HG03135 (cell line): ENCODE data around the gene UNC5B.

ENCODE experiments used
- ATAC-seq: cut with Tn5 transposase; IDR thresholded peaks from one replicate; pipeline ENCODE4 v1.9.1; 2021; ENCODE audit warnings: mild to moderate bottlenecking, moderate library complexity; ENCODE audit not compliant: unreplicated experiment

Gene UNC5B

GRCh38 chr10:71237843-71238623, 25.7 kb downstream of the UNC5B start:
- no peak for ATAC-seq

GRCh38 chr10:71238626-71239025, 26.3 kb downstream of the UNC5B start:
- ATAC-seq, result no peak

- ATAC-seq, result no peak
Observed at GRCh38 chr10:71239131-71239915, 27.0 kb downstream of the UNC5B start.

DNA sequence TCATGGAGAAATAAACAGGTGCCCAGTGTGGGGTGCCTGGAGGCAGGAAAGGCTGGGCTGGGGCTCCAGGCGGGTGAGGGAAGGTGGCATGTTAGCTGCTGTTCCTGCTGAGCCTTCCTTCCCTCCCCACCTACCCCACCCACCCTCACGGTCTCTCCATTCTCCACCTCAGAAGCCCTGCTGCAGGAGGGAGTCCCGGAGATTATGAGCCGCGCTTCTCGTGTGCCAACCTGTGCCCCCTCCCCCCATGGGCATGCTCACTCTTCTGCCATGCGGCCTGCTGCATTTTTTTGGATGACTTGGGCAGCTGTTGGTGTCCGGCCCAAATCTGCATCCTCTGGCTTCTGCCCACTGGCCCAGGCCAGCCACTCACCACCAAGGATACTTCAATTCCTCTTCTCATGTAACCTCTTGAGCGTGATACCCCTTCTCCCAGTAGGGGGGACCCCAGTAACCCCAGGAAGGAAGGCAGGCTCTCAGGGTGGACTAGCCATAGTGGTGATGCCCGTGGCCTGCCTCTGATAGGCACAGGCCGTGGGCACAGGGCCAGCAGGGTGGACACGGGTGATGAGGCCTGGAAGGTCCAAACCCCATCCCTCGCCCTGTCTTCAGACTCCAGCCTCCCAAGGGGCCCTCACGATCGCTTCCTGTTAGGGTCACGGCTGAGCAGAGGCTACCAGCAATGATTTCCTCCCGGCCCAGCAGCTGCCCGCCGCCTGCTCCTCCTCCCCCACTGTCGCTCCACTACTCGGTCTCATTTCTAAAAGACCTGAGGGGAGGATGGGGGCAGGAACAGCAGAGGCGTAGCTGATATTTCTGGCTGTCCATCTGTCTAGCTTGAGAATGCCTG, 27.8 kb downstream of the UNC5B start:
- ATAC-seq, result no peak

DNA sequence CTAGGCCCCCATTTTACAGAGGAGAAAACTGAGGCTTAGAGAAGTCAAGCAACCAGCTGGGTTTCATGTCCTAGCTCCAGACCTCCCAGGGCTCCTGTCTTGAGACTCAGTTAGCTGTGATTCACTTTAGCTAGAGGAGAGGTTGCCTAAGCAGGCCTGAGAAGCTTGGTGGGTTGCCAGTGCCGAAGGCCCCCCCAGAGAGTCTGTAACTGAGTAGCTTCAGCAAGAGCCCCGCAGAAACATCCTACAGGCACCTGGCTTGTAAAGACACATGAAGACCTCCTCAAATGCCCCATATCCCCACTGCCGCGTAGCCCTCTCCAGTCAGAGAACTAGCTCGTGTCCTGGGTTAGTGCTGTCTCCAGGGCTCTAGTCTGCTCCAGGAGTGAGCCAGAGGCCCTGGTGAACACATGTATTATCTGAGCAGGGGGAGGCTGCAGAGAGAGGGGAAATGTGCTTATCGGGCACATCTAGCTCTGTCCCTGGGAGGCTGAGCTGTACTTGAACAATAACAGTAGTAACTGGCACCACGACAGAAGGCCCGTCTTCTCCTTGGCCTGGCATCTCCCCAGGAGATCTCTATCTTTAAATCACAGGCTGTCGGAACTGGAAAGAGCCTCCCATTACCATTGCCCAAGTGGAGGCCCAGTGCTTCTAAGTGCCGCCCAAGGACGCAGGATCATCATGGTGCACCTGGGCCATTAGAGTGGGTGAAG, 28.9 kb downstream of the UNC5B start:
- ATAC-seq, result no peak

DNA sequence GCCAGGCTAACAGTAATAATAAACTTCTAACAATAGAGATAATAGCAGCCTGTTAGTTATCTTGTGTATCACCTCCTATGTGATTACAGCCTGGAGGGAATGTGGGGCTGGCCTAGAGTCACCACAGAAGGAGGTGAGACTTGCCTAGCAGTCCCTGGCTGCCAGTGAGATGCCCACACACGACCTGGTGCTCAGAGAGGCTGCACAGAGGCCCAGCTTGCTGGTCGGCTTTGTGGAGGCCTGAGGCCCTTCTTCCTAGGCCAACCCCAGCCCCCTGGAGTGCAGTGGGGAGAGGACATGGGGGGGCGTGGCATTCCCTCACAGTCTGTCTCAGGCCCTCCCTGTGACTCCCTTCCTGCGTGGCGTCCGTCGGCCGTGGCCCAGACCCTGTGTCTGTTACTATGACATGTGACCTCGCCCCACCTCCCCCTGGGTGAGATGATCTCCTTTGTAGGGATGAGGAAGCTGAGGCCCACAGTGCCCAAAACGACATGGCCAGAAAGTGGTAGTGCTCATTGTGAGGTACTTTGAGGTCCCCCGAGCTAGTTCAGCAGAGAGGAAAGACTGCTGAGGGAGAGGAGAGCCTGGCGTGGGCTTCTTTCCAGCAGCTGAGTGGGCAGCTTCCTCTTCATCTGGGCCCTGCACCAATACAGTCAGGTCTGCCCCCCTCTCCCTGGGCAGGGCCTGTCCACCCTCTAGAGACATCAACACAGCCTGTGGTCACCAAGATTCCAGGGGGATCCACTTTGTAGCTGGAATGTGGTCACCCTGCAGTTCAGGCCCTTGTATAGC, 29.7 kb downstream of the UNC5B start:
- ATAC-seq, result no peak

DNA sequence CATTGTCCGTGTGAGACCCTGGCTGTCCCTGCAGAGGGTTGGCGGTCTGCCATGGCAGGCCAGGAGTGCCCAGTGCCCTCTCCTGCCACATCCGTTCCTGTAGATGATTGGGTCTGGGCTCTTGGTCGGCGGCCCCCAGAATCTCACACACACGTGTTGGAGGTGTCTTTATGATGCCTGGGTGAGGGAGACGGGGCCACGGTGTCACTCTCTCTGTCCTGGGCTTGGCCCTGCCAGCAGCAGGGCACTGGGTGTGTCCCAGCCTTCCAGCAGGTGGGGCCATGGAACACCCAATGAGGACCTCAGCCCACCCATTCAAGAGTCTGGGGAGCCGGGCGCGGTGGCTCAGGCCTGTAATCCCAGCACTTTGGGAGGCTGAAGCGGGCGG, 30.2 kb downstream of the UNC5B start:
- ATAC-seq, result no peak

GRCh38 chr10:71243756-71244395, 31.5 kb downstream of the UNC5B start:
- no peak for ATAC-seq

DNA sequence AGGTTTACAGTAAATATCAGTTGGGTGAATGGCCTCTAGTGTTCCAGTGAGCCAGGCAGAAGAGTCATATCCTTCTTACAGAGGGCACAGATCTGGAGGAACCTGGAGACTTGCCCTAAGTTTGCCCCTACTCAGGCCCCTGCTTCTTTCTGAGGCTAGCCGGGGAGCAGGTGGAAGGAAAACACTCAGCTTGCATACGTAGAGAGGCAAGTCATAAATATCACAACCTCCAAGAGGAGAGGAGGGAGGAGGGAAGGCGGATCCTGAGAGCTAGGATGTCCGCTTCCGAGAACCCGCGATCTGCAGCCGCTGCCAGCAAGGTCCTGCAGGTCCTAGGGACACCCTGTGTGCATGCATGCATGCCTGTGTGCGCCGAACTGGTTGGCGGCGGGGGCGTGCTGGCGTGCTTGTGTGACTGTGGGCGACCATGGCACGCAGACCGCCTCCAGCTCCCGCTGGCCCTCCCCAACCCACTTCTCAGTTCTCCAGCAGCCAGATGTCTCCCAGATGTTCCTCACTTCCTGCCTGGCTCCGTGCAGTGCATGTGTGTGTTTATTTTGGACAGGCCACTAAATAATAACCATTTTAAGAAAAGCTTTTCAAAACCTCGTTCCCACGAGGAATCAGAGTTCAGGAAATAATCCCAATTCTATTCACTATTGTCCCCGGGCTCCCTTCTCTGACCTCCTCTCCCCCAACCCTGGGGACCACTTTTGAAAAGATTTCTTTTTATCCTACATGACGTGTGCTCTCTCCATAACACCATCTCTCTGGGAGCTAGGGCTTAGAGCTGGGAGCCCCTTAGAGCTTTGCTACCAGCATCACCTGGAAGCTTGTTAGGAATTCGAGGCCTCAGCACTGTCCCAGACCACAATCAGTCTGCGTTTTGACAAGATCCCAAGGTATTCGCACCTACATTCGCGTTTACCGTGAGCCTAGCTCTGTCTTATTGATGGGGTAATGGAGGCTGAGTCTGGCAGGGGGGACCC, 32.4 kb downstream of the UNC5B start:
- no peak for ATAC-seq

- ATAC-seq, result no peak
Observed at GRCh38 chr10:71245420-71246325, 33.3 kb downstream of the UNC5B start.

DNA sequence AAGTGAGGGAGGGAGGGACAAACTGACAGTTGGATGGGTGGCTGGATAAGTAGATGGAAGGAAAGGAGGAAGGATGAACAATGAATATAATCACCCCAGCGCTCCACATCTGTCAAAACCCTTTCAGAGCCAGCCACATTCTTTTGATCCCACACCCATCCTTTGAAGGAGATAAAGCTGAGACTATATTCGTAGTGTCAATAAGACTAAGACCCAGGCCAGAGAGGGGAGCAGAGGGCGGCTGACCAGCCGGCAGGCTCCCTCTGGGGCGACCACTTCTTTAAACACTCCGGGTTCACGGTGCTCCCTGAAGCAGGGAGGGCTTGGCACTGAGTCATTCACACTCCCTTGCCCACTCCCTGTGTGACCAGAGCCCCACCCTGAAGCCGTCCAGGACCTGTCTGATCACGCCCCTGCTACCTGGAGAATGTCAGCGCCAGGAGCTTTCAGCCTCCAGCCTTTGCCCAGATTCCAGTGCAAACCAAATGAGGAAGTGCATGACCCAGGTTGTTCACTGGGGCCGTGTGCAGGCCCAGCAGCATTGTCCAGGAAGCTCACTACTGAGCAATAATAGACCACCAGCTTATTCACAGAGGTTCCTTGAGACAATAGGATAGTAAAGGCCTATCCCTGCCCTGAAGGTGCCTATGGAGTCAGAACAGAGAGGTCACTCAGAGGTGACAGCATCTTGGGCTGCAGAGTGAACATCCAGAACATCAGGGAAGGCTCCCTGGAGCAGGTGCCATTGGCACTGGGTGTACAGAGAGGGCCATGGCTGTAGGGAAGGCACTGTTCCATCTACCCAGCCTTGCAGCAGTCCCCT, 34.4 kb downstream of the UNC5B start:
- no peak for ATAC-seq

DNA sequence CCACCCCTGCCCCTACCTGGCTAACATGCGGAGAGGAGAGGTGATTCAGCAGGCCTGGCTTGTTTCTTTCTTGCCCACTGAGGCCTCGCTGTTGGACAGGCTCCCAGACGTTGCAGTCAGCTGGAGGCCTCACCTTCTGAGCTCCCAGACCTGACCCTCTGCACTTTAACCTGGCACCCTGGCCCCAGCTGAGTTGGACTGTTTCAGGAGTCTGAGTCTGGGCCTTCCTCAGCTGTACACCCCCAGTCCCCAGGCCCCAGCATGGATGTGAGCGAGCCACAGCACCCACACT, 35.0 kb downstream of the UNC5B start:
- no peak for ATAC-seq

GRCh38 chr10:71247804-71248203, 35.4 kb downstream of the UNC5B start:
- ATAC-seq, result no peak

DNA sequence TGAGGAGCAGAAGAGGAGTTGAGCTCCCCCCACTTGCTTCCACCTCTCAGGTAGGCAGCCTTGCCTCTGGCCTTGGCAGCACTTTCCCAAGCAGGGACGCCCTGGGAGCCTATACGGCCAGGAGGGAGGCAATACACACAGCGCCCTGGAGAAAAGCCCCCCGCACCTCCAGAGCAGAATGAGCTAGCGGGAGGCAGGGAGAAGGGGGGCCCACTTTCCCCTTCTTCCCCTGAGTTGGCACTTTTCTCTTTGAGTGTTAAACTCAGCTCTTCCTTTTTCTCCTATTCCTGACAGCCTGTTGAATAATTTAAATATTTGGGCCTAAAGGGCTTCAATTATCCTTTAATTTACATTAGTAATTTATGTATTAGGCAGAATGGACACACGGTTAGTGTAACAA, 35.8 kb downstream of the UNC5B start:
- no peak for ATAC-seq

GRCh38 chr10:71249996-71250395, 37.6 kb downstream of the UNC5B start:
- no peak for ATAC-seq

- no peak for ATAC-seq
Observed at GRCh38 chr10:71250405-71250804, 38.0 kb downstream of the UNC5B start.

DNA sequence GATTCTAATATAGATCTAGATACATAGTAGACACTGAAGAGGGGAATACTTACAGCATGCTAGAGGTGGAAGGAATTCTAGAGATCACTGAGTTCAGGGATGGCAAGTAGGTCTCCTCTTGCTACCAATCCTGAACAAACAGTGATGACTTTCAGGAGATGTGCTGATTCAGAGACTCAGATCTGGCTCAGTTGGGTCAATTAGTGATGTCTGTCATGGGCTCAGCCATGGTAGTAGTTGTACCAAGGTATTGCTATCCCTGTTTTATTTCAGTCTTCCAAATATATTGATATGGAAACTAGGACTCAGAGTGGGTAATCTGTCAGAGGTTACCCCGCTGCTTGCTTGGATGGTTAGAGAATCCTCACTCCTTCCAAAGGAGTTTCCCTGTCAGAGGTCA, 38.5 kb downstream of the UNC5B start:
- ATAC-seq, result no peak
